DOHH2 (cell line): ENCODE measurements around the gene SRGAP1.

Experiments
- EZH2phosphoT487 ChIP-seq: fragments of 200-600 bp; sonication (generic); IDR thresholded peaks from 2 replicates; pipeline ENCODE4 v1.6.1; 2017; ENCODE audit warnings: borderline replicate concordance, mild to moderate bottlenecking, antibody characterized with exemption, low read length, moderate library complexity, mixed read lengths
- TF ChIP-seq, protein P1 (sequence below): fragments of 200-600 bp; sonication (generic); IDR thresholded peaks from one replicate; pipeline ENCODE4 v1.5.1; 2014; ENCODE audit warnings: antibody characterized with exemption, mild to moderate bottlenecking, low read depth, low read length; ENCODE audit not compliant: poor library complexity, severe bottlenecking

DNA sequence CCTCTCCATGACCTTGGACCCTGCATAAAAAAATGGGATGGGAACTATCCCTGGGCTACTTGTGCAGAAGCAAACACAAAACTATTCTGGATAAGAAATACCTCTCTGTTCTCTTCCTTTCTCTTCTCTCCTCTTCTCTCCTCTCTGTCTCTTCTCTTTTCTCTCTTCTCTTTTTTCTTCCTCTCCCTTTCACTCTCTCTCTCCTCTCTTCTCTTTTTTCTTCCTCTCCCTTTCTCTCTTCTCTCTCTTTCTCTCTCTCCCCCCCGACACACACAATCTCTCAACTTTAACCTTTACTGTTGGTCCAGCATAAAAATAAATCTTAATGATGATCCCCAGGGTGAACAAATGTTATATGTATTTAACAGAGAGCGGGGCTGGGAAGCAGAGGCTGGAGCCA is 141.4 kb downstream of the SRGAP1 start:
- TF ChIP-seq, protein P1, sequence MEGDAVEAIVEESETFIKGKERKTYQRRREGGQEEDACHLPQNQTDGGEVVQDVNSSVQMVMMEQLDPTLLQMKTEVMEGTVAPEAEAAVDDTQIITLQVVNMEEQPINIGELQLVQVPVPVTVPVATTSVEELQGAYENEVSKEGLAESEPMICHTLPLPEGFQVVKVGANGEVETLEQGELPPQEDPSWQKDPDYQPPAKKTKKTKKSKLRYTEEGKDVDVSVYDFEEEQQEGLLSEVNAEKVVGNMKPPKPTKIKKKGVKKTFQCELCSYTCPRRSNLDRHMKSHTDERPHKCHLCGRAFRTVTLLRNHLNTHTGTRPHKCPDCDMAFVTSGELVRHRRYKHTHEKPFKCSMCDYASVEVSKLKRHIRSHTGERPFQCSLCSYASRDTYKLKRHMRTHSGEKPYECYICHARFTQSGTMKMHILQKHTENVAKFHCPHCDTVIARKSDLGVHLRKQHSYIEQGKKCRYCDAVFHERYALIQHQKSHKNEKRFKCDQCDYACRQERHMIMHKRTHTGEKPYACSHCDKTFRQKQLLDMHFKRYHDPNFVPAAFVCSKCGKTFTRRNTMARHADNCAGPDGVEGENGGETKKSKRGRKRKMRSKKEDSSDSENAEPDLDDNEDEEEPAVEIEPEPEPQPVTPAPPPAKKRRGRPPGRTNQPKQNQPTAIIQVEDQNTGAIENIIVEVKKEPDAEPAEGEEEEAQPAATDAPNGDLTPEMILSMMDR, result no peak
- no peak for TF ChIP-seq EZH2phosphoT487
